Subcutaneous abdominal adipose tissue (tissue), 5 donors: ENCODE data around the gene LRFN4.

Source experiments
- H3K27ac ChIP-seq: one replicate; pipeline ENCODE4 v1.7.0; 2013; ENCODE audit warnings: low read depth, mild to moderate bottlenecking, inconsistent platforms, low read length, moderate library complexity
- H3K27me3 ChIP-seq, 5 donors: one replicate each; pipeline ENCODE4 v1.7.0; 2013; ENCODE audit warnings: low read length in 5 of 5, inconsistent platforms in 1 of 5; ENCODE audit not compliant: control insufficient read depth in 5 of 5, insufficient read depth in 4 of 5
- H3K36me3 ChIP-seq, 5 donors: one replicate each; pipeline ENCODE4 v1.7.0; 2013; ENCODE audit warnings: low read length in 5 of 5; ENCODE audit not compliant: control insufficient read depth in 5 of 5, insufficient read depth in 5 of 5
- H3K4me1 ChIP-seq, 5 donors: one replicate each; pipeline ENCODE4 v1.7.0; 2013; ENCODE audit warnings: low read length in 5 of 5, mild to moderate bottlenecking in 3 of 5, moderate library complexity in 1 of 5; ENCODE audit not compliant: control insufficient read depth in 5 of 5, insufficient read depth in 5 of 5
- H3K4me3 ChIP-seq, 5 donors: one replicate each; pipeline ENCODE4 v1.7.0; 2013; ENCODE audit warnings: low read length in 5 of 5, low read depth in 1 of 5
- H3K9ac ChIP-seq, 5 donors: one replicate each; pipeline ENCODE4 v1.7.0; 2013; ENCODE audit warnings: low read length in 5 of 5, mild to moderate bottlenecking in 4 of 5, moderate library complexity in 3 of 5
- H3K9me3 ChIP-seq, 5 donors: one replicate each; pipeline ENCODE4 v1.7.0; 2013; ENCODE audit warnings: low read length in 5 of 5; ENCODE audit not compliant: control insufficient read depth in 5 of 5
- donor health status: healthy.
- donor health status: healthy.
- donor health status: healthy.
- donor health status: healthy.
- donor health status: healthy.

LRFN4 gene

DNA sequence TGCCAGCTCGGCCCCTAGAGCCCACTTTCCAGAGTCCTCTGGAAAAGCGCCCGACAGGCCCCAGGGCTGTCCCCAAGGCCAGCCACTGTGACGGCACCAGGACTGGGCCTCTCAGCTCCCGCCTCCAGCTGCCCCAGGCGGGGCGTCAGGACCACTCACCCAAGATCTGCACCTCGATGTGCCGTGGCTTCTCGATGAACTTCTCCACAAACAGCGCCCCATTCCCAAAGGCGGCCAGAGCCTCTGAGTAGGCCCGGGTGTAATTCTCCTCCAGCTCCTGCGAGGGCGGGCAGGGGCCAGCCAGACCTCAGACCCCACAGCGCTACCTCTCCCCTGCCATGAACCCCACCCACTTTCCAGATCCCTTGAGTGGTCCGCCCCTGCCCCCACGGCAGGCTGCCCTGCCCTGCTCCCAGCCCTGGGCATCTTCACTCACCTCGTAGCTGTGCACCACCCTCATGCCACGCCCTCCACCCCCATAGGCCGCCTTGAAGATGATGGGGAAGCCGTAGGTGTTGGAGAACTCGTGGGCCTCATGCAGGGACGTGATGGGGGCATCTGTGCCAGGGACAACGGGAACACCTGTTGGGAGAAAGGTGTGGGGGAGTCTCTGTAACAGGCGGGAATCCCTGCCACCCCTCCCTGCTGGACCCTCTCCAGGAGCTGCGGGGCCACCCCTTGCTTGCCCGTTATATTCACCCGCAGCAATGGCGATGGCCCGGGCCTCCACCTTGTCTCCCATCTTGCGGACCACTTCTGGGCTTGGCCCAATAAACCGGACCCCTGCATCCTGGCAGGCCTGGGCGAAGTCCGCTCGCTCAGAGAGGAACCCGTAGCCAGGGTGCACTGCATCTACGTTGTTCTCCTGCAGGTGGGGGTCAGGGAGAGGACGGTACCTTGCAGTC, 14.0 kb downstream of the LRFN4 start:
- Histone ChIP-seq H3K4me3 (no peak overlapping the region), H3K9ac (no peak overlapping the region), H3K4me1 (peaks cover 0 to 27% (median 18%) of the 10 kb centered on the region in 5 donors), H3K27me3 (no peaks in the 10 kb centered on the region), H3K27ac (no peak overlapping the region), H3K9me3 (no peaks in the 10 kb centered on the region), H3K36me3 (peaks cover 3 to 55% (median 33%) of the 10 kb centered on the region in 5 donors)

DNA sequence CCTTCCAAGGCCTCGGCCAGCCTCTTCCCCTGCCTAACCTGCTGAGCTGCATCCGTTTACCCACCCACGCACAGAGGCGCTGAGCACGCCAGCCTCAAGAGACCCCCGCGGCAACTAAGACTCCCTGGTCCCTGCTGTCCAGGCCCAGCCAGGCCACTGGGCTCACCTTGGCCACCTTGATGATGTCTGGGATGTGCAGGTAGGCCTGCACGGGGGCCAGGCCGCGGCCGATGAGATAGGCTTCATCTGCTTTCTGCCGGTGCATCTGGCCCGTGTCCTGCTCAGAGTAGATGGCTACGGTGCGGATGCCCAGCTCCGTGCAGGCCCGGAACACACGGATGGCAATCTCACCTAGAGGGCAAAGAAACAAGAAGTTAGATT, 14.6 kb downstream of the LRFN4 start:
- no peaks in the 10 kb centered on the region for H3K27me3 ChIP-seq
- peaks cover 3 to 53% (median 31%) of the 10 kb centered on the region in 5 donors for H3K36me3 ChIP-seq
- no peak overlapping the region for H3K9ac ChIP-seq
- no peaks in the 10 kb centered on the region for H3K9me3 ChIP-seq
- H3K4me1 ChIP-seq, result peaks cover 0 to 27% (median 25%) of the 10 kb centered on the region in 5 donors
- H3K27ac ChIP-seq, result no peak overlapping the region
- no peak overlapping the region for H3K4me3 ChIP-seq

DNA sequence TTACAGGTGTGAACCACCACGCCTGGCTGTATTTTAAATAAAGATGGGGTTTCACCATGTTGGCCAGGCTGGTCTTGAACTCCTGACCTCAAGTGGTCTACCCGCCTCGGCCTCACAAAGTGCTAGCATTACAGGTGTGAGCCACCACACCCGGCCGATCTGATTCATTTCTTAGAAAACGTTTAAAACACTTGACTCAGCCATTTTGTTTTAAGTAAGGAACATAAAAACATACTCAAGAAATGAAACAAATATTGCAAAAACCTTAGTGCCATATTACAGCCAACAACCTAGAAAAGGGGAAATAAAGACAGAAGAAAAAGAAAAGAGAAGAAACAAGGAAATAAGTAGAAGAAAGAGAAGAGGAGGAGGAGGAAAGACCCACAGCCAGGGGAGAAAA, 17.4 kb downstream of the LRFN4 start:
- Histone ChIP-seq H3K4me1 (peaks cover 2 to 42% (median 35%) of the 10 kb centered on the region in 5 donors), H3K36me3 (peaks cover 0 to 29% (median 25%) of the 10 kb centered on the region in 5 donors), H3K27me3 (no peaks in the 10 kb centered on the region), H3K9me3 (no peaks in the 10 kb centered on the region), H3K9ac (no peak overlapping the region), H3K4me3 (no peak overlapping the region), H3K27ac (peak overlapping the region; percentile 67)

DNA sequence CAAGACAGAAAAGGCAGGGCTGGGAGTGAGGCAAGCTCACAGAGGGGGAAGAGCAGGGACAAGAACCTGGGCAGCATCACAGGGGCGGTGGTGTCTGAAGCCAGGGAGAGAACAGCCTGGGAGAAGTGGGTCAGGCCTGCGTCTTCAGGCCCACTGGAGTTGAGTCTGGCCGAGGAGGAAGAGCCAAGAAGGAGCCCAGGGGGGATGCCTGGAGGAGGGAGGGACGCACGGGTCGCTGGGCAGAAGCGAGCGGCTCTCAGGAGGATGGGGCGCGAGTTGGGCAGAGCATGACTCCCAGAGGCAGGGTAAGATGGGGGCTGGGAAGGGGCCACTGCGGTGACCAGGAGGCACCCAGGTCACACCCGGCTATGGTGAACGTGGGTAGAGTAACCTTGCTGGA, 18.5 kb downstream of the LRFN4 start:
- peak overlapping the region; percentile 67 for H3K27ac ChIP-seq
- no peak overlapping the region for H3K4me3 ChIP-seq
- no peaks in the 10 kb centered on the region for H3K9me3 ChIP-seq
- peaks cover 0 to 17% (median 14%) of the 10 kb centered on the region in 5 donors for H3K36me3 ChIP-seq
- H3K27me3 ChIP-seq, result no peaks in the 10 kb centered on the region
- peak overlapping the region in 1 of 5 donors; percentile 16 for H3K9ac ChIP-seq
- H3K4me1 ChIP-seq, result peaks cover 2 to 54% (median 45%) of the 10 kb centered on the region in 5 donors

DNA sequence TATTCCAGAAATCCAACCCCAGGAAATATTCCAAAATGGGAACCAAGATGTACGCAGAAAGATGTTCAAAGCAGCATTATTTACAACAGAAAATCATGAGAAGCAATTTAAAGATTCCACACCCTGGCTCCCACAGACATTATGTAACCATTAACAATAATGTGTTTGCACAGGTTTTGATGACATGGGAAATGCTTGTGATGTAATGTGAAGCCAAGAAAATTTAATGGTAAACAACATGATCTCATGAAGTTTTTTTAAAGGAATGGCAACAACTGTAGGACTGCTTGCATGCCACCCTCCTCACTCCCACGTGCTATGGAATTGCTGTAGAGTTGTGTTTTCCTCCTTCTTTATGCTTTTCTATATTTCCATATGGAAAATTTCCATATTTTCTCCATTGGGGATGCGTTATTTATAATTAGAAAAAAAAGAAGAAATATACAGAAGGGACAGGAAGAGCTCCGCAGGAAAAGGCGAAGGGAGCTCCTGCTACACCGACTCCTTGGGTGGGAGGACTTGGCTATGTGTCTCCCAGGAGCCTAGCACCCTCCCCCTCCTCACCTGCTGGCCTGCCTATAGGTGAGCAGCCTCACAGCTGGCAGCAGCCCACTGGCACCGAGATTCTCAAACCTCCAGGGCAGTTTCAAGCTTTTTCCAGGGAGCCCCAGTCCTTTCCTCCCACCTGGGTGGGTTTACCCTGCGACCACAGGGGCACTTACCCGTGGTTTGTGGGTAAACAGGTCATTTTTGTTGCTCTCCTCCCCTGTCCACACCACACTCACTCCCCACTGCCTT, 20.9 kb downstream of the LRFN4 start:
- peaks cover 4 to 78% (median 68%) of the 10 kb centered on the region in 5 donors for H3K4me1 ChIP-seq
- no peaks in the 10 kb centered on the region for H3K9me3 ChIP-seq
- no peaks in the 10 kb centered on the region for H3K36me3 ChIP-seq
- no peaks in the 10 kb centered on the region for H3K27me3 ChIP-seq
- peak overlapping the region in 2 of 5 donors; percentile 56 to 59 for H3K9ac ChIP-seq
- peak overlapping the region; percentile 82 for H3K27ac ChIP-seq
- peak overlapping the region in 2 of 5 donors; percentile 32 to 58 for H3K4me3 ChIP-seq

DNA sequence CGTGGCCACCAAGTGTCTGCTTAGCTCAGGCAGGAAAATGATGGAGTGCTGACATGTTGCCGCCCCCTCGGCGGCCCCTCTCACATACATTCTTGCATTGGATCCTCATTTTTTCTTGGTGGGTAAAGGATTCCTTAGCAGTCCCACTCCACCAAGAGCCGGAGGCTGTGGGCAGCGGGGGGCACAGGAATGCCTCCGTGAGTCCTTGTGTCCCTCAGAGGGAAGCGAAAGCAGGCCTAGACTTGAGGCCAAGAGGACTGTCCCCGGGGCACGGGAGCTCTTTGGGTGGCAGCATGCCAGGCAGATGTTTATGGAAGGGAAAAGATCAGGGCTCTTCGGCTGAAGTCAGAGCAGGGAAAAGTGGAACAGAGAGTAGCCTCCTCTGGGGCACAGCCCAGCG, 21.6 kb downstream of the LRFN4 start:
- Histone ChIP-seq H3K27ac (peak overlapping the region; percentile 82), H3K4me3 (peak overlapping the region in 2 of 5 donors; percentile 32 to 58), H3K36me3 (no peaks in the 10 kb centered on the region), H3K4me1 (peaks cover 4 to 85% (median 74%) of the 10 kb centered on the region in 5 donors), H3K9ac (peak overlapping the region in 3 of 5 donors; percentile 18 to 59 (median 56)), H3K9me3 (no peaks in the 10 kb centered on the region), H3K27me3 (no peaks in the 10 kb centered on the region)

DNA sequence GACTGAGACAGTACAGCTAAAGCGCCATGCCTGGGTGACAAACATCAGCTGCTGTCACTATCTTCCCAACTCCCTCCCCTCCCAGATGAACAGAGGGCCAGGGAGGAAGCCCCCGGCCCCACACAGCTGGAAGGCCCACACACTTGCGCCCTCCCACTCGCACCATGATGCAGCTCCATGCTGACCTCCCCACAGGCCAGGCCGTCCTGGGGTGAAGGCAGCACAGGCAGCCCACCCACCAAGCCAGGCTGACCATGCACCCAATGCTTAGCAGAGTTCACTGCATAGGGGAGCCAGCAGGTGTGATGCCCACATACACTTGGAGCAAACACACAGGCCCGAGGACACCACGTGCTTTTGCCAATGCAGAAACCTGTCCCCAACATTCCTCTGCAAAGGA, 22.1 kb downstream of the LRFN4 start:
- Histone ChIP-seq H3K9me3 (no peaks in the 10 kb centered on the region), H3K4me1 (peaks cover 4 to 88% (median 74%) of the 10 kb centered on the region in 5 donors), H3K27ac (peak overlapping the region; percentile 82), H3K9ac (peak overlapping the region in 2 of 5 donors; percentile 38 to 59), H3K4me3 (peak overlapping the region in 1 of 5 donors; percentile 25), H3K27me3 (no peaks in the 10 kb centered on the region), H3K36me3 (no peaks in the 10 kb centered on the region)

DNA sequence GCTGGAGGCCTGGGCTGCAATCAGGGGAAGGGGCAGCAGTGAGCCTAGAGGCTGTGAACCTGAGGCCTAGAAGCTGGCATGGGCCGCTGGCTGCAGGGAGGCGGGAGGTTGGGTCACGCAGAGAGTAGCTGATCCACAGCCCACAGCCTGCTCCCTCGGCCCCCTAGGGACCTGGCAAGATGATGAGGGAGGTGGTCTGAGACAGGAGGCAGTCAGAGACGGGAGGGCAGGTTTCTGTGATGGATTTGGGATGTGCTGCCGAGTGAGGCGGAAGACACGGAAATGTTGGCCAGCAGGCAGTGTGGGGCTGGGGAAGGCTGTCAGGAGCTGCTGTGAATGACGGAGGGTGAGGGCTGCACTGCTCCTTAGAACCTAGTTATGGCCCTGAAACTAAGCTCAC, 22.7 kb downstream of the LRFN4 start:
- Histone ChIP-seq H3K9ac (peak overlapping the region in 1 of 5 donors; percentile 59), H3K27me3 (no peaks in the 10 kb centered on the region), H3K36me3 (no peaks in the 10 kb centered on the region), H3K4me1 (peaks cover 4 to 88% (median 74%) of the 10 kb centered on the region in 5 donors), H3K9me3 (no peaks in the 10 kb centered on the region), H3K27ac (peak overlapping the region; percentile 82), H3K4me3 (peak overlapping the region in 1 of 5 donors; percentile 25)

DNA sequence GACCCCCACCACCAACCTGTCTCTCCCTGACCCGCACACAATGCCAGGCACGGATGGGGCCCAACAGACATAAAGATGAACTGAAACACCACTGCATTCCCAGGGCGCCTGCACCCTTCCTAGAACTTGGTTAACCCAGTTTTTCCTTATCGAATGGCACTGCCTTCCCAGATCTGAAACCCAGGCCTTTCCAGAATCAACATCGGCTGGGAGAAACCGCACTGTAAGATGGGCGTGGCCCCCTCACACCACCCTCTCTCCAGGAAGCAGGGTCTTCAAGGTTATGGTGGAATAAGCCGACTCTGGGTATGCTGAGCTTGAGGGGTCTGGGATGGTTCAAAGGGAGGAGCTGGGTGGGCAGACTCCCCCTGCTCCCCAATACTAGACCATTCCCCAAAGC, 23.1 kb downstream of the LRFN4 start:
- H3K27me3 ChIP-seq, result no peaks in the 10 kb centered on the region
- no peaks in the 10 kb centered on the region for H3K9me3 ChIP-seq
- peaks cover 4 to 86% (median 76%) of the 10 kb centered on the region in 5 donors for H3K4me1 ChIP-seq
- peak overlapping the region; percentile 82 for H3K27ac ChIP-seq
- no peak overlapping the region for H3K9ac ChIP-seq
- no peak overlapping the region for H3K4me3 ChIP-seq
- no peaks in the 10 kb centered on the region for H3K36me3 ChIP-seq
